Activated CD8-positive, alpha-beta T cell treated with anti-CD3 and anti-CD28 coated beads, Interleukin-2, amount 10 ng/mL, durations not matched to agents 7 days and 5 days (primary cell): ENCODE data around the gene PLEKHA1. TPM values are rescaled to one million over a fixed set of nuclear protein-coding genes. Genes with fewer than 3 reads are reported as not detected.
A peak's percentile ranks its signal among the peaks of the same experiment; 100 is the strongest.

Source experiments
- ATAC-seq: fragments of 150-1000 bp; cut with Tn5 transposase; one replicate; pipeline ENCODE4 v1.10.0; 2021; ENCODE audit warnings: moderate library complexity
- CTCF ChIA-PET: fragments of 350-600 bp; sonication (Branson Sonifier 250); formaldehyde crosslinking; loops from one replicate; lab custom pipeline; 2021; ENCODE audit warnings: antibody characterized with exemption; lab: Charles Lee
- POLR2A ChIA-PET: fragments of 350-600 bp; sonication (Branson Sonifier 250); formaldehyde crosslinking; loops from one replicate; lab custom pipeline; 2021; ENCODE audit warnings: antibody characterized with exemption; lab: Charles Lee
- DNase-seq: peaks from one replicate; pipeline ENCODE4 v3.0.0-alpha.2; 2020
- H3K27ac Mint-ChIP-seq: one replicate; pipeline ENCODE4 v1.8.0; 2021; ENCODE audit warnings: mild to moderate bottlenecking, mixed read lengths
- H3K27me3 Mint-ChIP-seq: one replicate; pipeline ENCODE4 v1.8.0; 2021; ENCODE audit warnings: low read depth, mixed read lengths
- H3K36me3 Mint-ChIP-seq: one replicate; pipeline ENCODE4 v1.8.0; 2021; ENCODE audit warnings: low read depth, mixed read lengths
- H3K4me1 Mint-ChIP-seq: one replicate; pipeline ENCODE4 v1.8.0; 2021; ENCODE audit warnings: low read depth, mixed read lengths
- H3K4me3 Mint-ChIP-seq: one replicate; pipeline ENCODE4 v1.8.0; 2021; ENCODE audit warnings: mild to moderate bottlenecking, mixed read lengths
- H3K9me3 Mint-ChIP-seq: one replicate; pipeline ENCODE4 v1.8.0; 2022; ENCODE audit warnings: mixed read lengths; ENCODE audit not compliant: insufficient read depth
- total RNA-seq, 2 experiments: library from RNA; stranded (reverse); gene quantifications; one replicate each; pipeline ENCODE4 v1.2.3, GENCODE V29; 2021

The PLEKHA1 gene
- total RNA-seq, 2 experiments from 2014 or later, result 9.6 to 11.7 TPM

DNA sequence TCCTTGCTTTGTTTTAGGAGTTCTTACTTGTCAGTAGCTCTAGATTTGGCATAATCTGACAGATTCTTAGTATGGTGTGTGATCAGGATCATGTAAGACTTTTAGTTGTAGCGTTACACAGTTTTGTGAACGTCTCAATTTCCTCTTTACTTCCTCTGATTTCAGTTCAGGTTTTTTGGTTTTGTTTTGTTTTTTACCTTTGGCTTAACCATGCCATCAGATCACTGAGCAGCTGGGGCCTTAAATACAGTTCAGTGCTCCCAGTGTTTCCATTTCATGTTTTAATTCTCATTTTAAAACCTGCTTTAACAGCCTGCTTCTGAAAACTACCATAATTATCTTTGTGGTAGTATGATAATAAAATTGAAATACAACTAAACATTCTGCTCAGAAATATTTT is 52.8 kb downstream of the PLEKHA1 start:
- Mint-ChIP-seq H3K27ac (peak overlapping the region; percentile 39), H3K4me1 (peaks cover 18% of the 10 kb centered on the region), H3K4me3 (no peak overlapping the region), H3K36me3 (peaks cover 12% of the 10 kb centered on the region), H3K9me3 (no peaks in the 10 kb centered on the region), H3K27me3 (no peaks in the 10 kb centered on the region)
- ChIA-PET POLR2A (no interaction called here), CTCF (interaction anchor here (1.4 kb wide), 1 partner anchor 84 kb away, joined by 3 read pairs; no protein-coding TSS in a partner anchor)
- no peak for ATAC-seq
- no peak for DNase-seq

DNA sequence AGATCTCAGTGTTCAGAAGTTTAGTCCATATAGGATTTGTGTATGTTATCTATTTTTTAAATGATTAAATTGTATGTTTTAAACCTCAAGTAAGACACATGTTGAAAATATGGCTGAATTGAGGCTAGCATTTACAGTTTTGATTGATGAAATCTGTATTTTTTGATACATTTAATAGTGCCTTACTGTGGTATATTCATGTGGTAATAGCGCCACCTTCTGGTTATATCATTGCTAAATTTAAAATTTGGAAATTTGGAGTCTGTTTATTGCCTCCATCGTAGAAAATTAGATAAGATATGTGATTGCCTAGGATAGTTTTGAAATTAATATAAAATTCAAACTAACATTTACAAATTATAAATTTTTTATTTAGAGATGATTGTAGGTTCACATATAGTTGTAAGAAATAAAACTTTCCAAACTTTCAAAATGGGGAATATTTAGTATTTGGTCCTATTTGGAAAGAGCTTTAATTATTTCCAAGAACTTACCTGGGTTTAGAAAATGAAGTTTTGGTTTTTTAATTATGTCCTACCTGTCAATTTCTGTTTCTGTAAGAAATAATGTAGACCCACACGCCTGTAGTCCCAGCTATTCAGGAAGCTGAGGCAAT is 60.8 kb downstream of the PLEKHA1 start:
- Mint-ChIP-seq H3K9me3 (no peaks in the 10 kb centered on the region), H3K36me3 (no peaks in the 10 kb centered on the region), H3K27me3 (peaks cover 4% of the 10 kb centered on the region), H3K27ac (no peak overlapping the region), H3K4me3 (no peak overlapping the region), H3K4me1 (no peaks in the 10 kb centered on the region)
- CTCF ChIA-PET, result interaction anchor here (0.6 to 4.3 kb wide), 38 partner anchors 11 to 167 kb away, joined by 3 to 78 read pairs (median 4); partner anchors contain the start of genes BTBD16 and PLEKHA1
- no peak for DNase-seq
- POLR2A ChIA-PET, result no interaction called here
- ATAC-seq, result peak; percentile 55

DNA sequence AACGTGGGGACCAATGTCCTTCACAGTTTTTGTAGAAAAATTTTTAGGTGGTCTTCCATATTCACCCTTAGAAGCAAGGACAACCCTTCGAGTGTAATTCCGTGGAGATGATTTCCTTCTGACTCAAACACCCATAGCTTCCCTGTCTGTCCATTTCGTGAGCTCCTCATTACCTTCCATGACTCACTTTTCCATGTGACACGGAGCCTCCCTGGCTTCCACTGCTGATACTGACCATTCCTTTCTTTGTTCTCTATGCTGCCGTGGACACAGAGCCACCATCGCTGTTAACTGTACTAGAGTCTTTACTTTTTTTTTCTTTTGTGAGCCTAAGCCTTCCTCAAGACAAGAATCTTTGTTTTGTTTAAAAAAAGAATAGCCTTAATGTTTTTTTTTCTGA is 67.5 kb downstream of the PLEKHA1 start:
- Mint-ChIP-seq H3K36me3 (no peaks in the 10 kb centered on the region), H3K4me1 (no peaks in the 10 kb centered on the region), H3K9me3 (no peaks in the 10 kb centered on the region), H3K27me3 (peaks cover 11% of the 10 kb centered on the region), H3K27ac (no peak overlapping the region), H3K4me3 (no peak overlapping the region)
- DNase-seq (no peak), ATAC-seq (no peak)
- CTCF ChIA-PET, result interaction anchor here (0.8 to 1.2 kb wide), 3 partner anchors 55 to 147 kb away, joined by 3 read pairs; no protein-coding TSS in a partner anchor
- POLR2A ChIA-PET, result interaction anchor here (0.6 kb wide), 1 partner anchor 19 kb away, joined by 3 read pairs; no protein-coding TSS in a partner anchor

DNA sequence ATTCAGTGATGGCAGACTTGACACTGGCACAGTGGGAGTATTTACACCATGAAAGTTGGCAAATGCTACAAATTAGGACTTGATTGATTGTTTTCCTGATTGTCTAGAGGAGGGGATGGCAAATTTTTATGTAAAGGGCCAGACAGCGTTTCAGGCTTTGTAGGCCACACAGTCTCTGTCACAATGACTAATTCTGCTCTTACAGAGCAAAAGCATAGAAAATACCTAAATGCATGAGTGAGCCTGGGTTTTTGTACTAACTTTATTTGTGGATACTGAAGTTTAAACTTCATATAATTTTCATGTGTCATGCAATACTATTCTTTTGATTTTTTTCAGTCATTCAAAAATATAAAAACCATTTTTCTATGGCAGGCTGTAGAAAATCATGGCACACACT is 71.0 kb downstream of the PLEKHA1 start:
- H3K4me1 Mint-ChIP-seq, result no peaks in the 10 kb centered on the region
- H3K27me3 Mint-ChIP-seq, result peaks cover 19% of the 10 kb centered on the region
- no peak overlapping the region for H3K27ac Mint-ChIP-seq
- DNase-seq (no peak), ATAC-seq (no peak)
- CTCF ChIA-PET, result no interaction called here
- H3K9me3 Mint-ChIP-seq, result no peaks in the 10 kb centered on the region
- no peak overlapping the region for H3K4me3 Mint-ChIP-seq
- POLR2A ChIA-PET, result no interaction called here
- H3K36me3 Mint-ChIP-seq, result no peaks in the 10 kb centered on the region

DNA sequence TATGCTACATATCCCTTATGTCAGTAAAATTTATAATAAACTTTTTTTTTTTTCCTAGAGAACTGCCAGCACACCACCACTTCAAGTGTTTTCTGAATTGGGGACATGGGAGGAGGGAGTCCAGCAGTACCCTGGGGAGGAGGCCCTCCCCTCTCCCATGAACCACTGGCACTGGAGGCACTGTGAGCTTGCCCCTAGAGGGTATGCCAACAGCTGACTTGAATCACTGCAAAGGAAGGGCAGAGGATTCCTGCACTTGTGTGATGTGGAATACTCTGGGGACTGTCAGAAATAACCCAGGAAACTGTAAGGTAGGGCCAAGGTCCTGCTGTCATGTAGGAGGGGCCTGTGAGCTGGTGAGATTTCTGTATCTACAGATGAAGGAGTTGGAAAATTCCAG is 71.4 kb downstream of the PLEKHA1 start:
- no peak for ATAC-seq
- Mint-ChIP-seq H3K4me3 (no peak overlapping the region), H3K27ac (no peak overlapping the region), H3K4me1 (no peaks in the 10 kb centered on the region), H3K9me3 (no peaks in the 10 kb centered on the region), H3K27me3 (peaks cover 22% of the 10 kb centered on the region), H3K36me3 (no peaks in the 10 kb centered on the region)
- ChIA-PET CTCF (no interaction called here), POLR2A (no interaction called here)
- DNase-seq, result no peak

DNA sequence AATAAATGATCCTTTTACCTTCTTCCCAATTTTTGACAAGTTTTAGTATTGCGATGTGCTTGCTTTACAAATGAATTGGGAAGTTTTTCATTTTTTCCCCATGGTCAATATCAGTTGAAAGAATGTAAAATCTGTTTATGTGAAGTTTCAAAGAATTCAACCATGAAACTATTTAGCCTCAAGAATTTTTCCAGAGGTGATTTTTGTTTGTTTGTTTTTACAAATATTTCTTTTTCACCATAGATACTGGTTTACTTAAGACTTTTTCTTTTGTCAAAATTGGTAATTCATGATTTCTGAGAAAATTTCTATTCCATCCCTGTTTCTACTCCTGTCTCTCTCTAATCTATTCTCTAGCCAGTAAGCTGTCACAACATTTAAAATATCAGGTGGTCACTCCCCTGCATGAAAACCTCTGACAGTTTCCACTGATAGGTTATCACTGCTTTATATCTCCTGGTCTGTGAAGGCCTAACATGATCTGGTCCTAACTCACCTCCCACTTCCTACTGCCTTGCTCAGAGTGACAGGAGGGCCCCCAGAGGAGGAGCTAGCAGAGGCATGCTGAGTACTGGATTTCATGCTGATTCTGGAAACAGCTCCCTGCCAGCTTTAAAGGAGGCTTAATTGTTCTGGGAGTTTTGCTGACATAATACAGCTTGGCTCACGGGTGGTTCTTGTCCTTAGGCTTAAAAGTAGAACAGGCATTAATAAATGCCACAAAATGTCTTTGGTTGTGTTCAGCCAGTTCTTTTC is 72.3 kb downstream of the PLEKHA1 start:
- no peaks in the 10 kb centered on the region for H3K36me3 Mint-ChIP-seq
- ChIA-PET POLR2A (no interaction called here), CTCF (interaction anchor here (1.0 kb wide), 1 partner anchor 12 kb away, joined by 3 read pairs; no protein-coding TSS in a partner anchor)
- ATAC-seq (no peak), DNase-seq (no peak)
- no peaks in the 10 kb centered on the region for H3K9me3 Mint-ChIP-seq
- H3K27me3 Mint-ChIP-seq, result peaks cover 22% of the 10 kb centered on the region
- H3K4me1 Mint-ChIP-seq, result no peaks in the 10 kb centered on the region
- H3K4me3 Mint-ChIP-seq, result no peak overlapping the region
- no peak overlapping the region for H3K27ac Mint-ChIP-seq

DNA sequence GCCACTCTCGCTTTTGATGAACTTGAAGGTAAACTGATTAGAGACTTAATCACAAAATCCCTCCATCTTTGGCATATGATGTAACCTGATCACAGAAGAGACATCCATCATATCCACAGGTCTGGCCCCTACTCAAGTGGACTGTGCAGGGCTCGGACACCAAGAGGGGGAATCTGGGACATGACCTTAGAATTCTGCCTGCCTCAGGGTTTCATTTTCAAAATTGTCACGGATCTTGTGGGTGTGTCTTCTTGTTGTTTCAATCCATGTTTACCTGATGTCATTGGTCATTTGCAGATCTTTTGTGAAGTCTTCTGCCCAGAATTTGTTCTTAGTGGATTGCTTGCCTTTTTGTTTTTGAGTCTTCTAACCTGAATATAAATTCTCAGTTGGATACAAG is 74.1 kb downstream of the PLEKHA1 start:
- DNase-seq (no peak), ATAC-seq (no peak)
- ChIA-PET POLR2A (no interaction called here), CTCF (interaction anchor here (0.6 to 1.1 kb wide), 2 partner anchors 117 to 150 kb away, joined by 3 to 5 read pairs; no protein-coding TSS in a partner anchor)
- no peaks in the 10 kb centered on the region for H3K9me3 Mint-ChIP-seq
- H3K36me3 Mint-ChIP-seq, result no peaks in the 10 kb centered on the region
- no peak overlapping the region for H3K4me3 Mint-ChIP-seq
- peaks cover 22% of the 10 kb centered on the region for H3K27me3 Mint-ChIP-seq
- no peak overlapping the region for H3K27ac Mint-ChIP-seq
- H3K4me1 Mint-ChIP-seq, result no peaks in the 10 kb centered on the region

DNA sequence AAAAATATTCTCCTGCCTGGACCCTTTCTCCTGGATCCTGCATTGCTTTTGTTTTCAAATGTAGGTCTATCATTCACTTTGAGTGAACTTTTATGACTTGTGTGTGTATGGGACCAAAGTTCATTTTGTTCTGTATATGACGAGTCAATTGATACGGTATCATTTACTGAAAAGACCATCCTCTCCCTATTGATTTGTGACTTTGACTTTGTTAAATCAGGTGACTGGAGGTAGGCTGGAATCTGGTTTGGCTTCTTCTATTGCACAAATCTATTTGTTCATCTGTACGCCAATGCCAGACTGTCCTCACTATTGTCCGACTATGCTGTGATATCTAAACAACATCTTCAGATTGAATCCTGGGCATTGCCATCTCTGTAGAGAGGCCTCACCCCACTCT is 74.6 kb downstream of the PLEKHA1 start:
- no peak overlapping the region for H3K27ac Mint-ChIP-seq
- ChIA-PET CTCF (no interaction called here), POLR2A (no interaction called here)
- no peak for DNase-seq
- H3K9me3 Mint-ChIP-seq, result no peaks in the 10 kb centered on the region
- H3K4me1 Mint-ChIP-seq, result no peaks in the 10 kb centered on the region
- ATAC-seq, result no peak
- no peak overlapping the region for H3K4me3 Mint-ChIP-seq
- H3K27me3 Mint-ChIP-seq, result peaks cover 22% of the 10 kb centered on the region
- H3K36me3 Mint-ChIP-seq, result no peaks in the 10 kb centered on the region

DNA sequence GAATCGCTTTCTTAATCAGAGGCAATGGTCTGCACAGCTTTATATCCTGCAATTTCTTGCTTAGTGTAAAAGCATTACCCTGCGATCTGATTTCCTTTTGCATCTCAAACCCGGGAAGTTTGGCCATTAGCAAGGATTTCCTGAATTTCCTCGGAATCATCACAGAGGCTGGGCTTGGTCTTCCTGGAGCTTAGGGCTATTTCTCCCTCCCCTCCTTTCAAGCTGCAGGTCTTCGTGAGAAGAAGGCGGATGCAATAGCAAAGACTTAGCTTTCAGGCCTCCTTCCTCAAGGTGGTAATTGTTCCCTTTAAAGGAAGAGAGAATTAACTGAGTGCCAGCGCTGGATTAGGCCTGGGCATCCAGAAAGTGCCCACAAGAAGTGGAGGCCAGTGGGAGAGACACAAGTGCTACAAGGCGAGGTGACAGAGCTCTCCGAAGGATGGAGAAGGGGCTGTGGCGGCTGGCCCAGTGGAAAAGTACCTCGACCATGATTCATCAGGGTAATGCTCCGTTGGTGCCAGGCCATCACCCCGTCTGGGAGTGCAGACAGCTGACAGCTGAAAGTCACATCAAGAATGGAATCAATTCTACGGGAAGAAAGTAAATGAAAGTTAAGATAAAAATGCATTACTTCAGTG is 76.0 kb downstream of the PLEKHA1 start:
- no peak for DNase-seq
- ChIA-PET CTCF (interaction anchor here (2.2 kb wide), 1 partner anchor 116 kb away, joined by 6 read pairs; no protein-coding TSS in a partner anchor), POLR2A (no interaction called here)
- Mint-ChIP-seq H3K4me1 (no peaks in the 10 kb centered on the region), H3K27me3 (peaks cover 17% of the 10 kb centered on the region), H3K27ac (no peak overlapping the region), H3K9me3 (no peaks in the 10 kb centered on the region), H3K4me3 (no peak overlapping the region), H3K36me3 (no peaks in the 10 kb centered on the region)
- no peak for ATAC-seq

DNA sequence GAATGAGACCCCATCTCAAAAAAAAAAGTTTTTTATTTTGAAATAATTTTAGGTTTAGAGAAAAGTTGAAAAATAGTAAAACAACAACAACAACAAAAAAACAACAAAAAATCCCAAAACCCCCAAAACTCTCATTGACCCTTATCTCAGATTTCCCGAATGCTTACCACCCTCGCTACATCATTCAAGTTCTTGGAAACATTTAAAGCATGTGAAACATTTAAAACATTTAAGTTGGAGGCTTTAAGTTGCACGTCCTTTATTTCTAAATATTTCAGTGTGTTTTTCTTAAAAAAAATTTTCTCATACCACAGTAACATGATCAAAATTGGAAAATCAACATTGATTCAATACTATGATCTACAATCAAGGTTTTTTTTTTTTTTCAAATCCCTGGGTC is 79.6 kb downstream of the PLEKHA1 start:
- ChIA-PET CTCF (no interaction called here), POLR2A (no interaction called here)
- no peak overlapping the region for H3K27ac Mint-ChIP-seq
- no peak for DNase-seq
- H3K27me3 Mint-ChIP-seq, result peaks cover 27% of the 10 kb centered on the region
- H3K36me3 Mint-ChIP-seq, result no peaks in the 10 kb centered on the region
- H3K9me3 Mint-ChIP-seq, result no peaks in the 10 kb centered on the region
- no peaks in the 10 kb centered on the region for H3K4me1 Mint-ChIP-seq
- no peak for ATAC-seq
- no peak overlapping the region for H3K4me3 Mint-ChIP-seq

DNA sequence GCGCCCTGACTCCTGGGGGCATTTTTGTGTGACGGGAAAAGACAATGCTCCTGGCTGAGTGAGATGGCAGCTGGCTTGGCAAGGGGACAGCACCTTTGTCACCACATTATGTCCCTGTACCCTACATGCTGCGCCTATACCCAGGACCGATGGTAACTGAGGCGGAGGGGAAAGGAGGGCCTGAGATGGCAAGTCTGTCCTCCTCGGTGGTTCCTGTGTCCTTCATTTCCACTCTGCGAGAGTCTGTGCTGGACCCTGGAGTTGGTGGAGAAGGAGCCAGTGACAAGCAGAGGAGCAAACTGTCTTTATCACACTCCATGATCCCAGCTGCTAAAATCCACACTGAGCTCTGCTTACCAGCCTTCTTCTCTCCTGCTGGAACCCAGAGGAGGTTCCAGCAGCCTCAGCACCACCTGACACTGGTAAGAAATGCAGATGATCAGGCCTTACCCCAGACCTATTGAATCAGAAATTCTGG is 80.1 kb downstream of the PLEKHA1 start, which contains the start of gene ARMS2:
TSS of gene ARMS2 (plus strand) at position 51 of the 478 bp plus-strand sequence. CDS start at position 126, 75 bp downstream.
- H3K9me3 Mint-ChIP-seq, result no peaks in the 10 kb centered on the region
- ChIA-PET CTCF (no interaction called here), POLR2A (no interaction called here)
- H3K4me3 Mint-ChIP-seq, result no peak within 1 kb of the TSS
- H3K36me3 Mint-ChIP-seq, result no peaks in the 10 kb centered on the region
- ATAC-seq (no peak), DNase-seq (no peak)
- H3K27ac Mint-ChIP-seq, result no peak within 1 kb of the TSS
- peaks cover 29% of the 10 kb centered on the region for H3K27me3 Mint-ChIP-seq
- no peaks in the 10 kb centered on the region for H3K4me1 Mint-ChIP-seq
